Stomach (tissue), 4 donors: ENCODE measurements around the gene ATG7.

Experiments used
- POLR2AphosphoS5 ChIP-seq, 3 donors: sonication (generic); formaldehyde crosslinking; IDR thresholded peaks; one replicate each; pipeline ENCODE4 v1.6.1; 2016; ENCODE audit warnings: antibody characterized with exemption in 3 of 3
- TF ChIP-seq, protein P1 (sequence below), 7 experiments: fragments of 450-650 bp in 4 of 7; fragments of 200-600 bp in 3 of 7; sonication (generic) in 3 of 7; IDR thresholded peaks; one replicate each; pipeline ENCODE4 v1.5.1; 2016 to 2019; ENCODE audit warnings: antibody characterized with exemption in 7 of 7, control low read depth in 2 of 7, mild to moderate bottlenecking in 1 of 7

DNA sequence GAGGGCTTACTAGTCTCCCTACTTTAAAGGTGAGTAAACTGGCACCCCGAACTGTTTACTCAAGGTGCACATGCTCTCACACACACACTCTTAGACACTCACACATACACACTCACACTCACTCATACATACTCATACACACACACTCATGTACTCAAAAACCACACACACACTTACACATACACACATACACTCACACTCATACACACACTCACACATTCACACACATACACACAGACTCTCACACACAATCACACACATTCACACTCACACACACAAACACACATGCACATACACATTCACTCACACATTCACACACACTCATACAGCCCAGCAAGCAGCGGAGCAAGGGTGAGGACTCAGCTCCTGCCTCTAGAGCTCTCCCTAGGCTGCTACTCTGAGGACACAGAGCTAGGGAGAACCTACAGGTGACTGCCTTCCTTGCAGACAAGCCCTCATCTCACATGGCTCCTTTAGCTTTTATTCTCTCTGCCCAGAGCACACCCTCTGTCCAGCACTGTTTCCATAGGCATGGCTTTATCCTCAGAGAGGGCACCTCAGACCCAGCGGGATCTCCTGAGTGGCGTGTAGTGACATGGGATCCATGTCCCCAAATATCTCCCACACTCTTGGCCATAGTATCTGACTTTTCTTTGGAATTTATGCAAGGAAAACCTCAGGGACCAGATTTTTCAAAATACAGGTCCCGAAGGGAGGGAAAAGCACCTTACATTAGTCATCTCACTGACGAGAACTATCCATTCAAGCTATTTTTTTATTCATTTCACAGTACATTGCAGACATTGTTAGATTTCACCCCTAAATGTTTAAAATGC lies 26.2 kb upstream of the ATG7 start:
- TF ChIP-seq POLR2AphosphoS5 (IDR thresholded peaks at IDR 0.05) = no peak
- TF ChIP-seq, protein P1, sequence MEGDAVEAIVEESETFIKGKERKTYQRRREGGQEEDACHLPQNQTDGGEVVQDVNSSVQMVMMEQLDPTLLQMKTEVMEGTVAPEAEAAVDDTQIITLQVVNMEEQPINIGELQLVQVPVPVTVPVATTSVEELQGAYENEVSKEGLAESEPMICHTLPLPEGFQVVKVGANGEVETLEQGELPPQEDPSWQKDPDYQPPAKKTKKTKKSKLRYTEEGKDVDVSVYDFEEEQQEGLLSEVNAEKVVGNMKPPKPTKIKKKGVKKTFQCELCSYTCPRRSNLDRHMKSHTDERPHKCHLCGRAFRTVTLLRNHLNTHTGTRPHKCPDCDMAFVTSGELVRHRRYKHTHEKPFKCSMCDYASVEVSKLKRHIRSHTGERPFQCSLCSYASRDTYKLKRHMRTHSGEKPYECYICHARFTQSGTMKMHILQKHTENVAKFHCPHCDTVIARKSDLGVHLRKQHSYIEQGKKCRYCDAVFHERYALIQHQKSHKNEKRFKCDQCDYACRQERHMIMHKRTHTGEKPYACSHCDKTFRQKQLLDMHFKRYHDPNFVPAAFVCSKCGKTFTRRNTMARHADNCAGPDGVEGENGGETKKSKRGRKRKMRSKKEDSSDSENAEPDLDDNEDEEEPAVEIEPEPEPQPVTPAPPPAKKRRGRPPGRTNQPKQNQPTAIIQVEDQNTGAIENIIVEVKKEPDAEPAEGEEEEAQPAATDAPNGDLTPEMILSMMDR (IDR thresholded peaks at IDR 0.05) = no peak
